Measurements from ENCODE around the gene FBLIM1.
A peak's percentile ranks its signal among the peaks of the same experiment; 100 is the strongest.

Gene FBLIM1

GRCh38 chr1:15731735-15732685 is 26.6 kb upstream of the FBLIM1 start:
- no peak for DNase-seq (ENCODE audit: low spot score)

DNA sequence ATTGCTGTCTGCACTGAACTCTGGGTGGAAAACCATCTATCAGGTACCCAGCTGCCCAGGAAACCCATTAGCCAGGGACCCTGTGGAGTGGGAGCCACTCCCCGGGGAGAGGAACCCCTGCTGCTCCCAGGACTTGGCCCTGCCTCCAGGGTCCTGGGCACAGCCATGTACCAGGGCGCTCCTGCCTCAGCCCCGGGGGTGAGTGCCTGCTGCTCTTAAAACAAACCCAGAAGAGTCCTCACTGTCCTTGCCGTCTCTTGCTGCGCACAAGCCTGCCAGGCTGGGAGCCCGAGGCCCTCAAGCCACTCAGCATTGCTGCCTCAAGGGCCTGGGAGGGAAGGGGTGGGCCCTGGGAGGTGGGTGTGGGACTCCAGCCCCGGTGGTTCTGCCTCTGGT is 25.9 kb upstream of the FBLIM1 start:
- DNase-seq (ENCODE audit: low spot score) = no peak

- DNase-seq (ENCODE audit: low spot score) = no peak
These were observed 25.3 kb upstream of the FBLIM1 start for GRCh38 chr1:15733218-15733725.

- DNase-seq (ENCODE audit: low spot score) = no peak
These were observed 24.8 kb upstream of the FBLIM1 start for GRCh38 chr1:15733726-15734226.

DNA sequence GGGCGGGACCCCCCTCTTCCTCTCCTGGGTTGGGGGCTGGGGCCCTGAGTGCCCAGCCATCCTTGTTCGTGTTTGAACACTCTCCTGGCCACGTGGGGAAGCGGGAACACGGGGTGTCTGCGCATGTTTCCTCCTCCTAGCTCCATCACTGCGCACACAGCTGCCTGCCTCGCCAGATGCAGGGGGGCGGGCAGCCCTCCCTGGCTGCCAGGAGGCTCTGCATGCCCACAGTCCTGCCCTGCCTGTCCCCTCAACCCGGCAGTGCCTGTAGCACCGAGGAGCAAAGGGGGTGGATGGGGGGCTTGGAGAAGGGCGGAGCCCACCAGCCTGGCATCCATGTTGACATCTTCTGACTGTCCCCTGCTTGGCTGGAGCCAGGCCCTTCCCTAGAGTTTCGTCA is 24.3 kb upstream of the FBLIM1 start:
- no peak for DNase-seq (ENCODE audit: low spot score)

- no peak for DNase-seq (ENCODE audit: low spot score)
These were observed 23.7 kb upstream of the FBLIM1 start for GRCh38 chr1:15734901-15735300.

DNA sequence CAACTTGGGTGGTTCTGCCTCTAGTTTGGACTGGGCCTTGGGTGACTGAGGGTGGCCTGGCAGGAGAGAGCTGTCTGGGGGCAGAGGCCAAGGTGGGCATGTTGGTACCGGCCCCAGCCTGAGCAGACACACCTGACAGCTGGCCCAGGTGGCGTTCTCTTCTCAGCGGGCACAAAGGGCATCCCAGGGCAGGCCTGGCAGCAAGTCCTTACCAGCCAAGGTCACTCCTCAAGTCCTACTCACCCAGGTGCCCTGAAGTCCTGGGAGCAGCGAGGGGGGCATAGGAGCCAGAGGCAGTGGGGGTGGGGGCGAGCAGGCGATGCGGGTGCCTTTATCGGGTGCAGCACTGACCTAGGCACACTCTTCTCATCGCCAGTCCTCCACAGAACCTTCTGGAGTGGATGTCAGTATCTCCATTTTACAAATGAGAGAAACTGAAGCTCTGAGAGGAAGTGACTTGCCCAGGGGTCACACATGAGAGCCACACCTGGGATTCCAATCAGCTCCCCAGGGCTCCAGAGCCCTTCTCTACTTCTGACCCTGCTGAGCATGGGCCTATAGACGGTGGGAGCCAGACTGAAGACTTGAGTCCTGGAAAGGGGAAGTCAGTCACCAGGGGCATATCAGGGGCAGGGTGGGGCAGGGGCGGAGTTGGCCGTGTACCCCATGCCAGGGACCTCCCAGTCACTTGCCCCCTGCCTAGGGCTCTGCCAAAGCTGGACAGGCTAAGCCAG is 23.1 kb upstream of the FBLIM1 start:
- DNase-seq (ENCODE audit: low spot score) = no peak

- DNase-seq (ENCODE audit: low spot score) = no peak
These were observed 22.3 kb upstream of the FBLIM1 start, which contains the start of gene SLC25A34 for GRCh38 chr1:15736038-15736891. TSS of gene SLC25A34 (plus strand) at chr1:15736258. CDS start at chr1:15736486, 228 bp downstream.

DNA sequence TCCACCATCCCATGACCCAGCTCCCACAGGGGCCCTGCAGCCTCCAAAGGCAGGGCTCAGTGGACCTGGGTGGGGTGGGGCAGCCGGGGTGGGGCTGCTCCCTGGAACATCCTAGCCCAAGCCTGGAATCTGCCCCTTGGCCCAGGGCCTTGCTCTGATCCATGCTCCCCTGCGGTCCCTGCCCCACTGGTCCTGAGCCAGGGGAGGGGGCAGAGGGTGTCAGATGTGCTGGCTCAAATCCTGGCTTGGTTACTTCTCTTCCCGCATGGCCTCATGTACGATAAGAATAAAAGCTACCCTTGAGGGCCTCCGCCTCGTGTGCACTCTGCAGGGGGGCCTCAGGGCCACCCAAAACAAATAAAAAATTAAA is 21.7 kb upstream of the FBLIM1 start:
- DNase-seq (ENCODE audit: low spot score) = no peak

- DNase-seq (ENCODE audit: low spot score) = no peak
These were observed 21.0 kb upstream of the FBLIM1 start for GRCh38 chr1:15737324-15738319.

- no peak for DNase-seq (ENCODE audit: low spot score)
These were observed 20.0 kb upstream of the FBLIM1 start for GRCh38 chr1:15738416-15739113.

DNA sequence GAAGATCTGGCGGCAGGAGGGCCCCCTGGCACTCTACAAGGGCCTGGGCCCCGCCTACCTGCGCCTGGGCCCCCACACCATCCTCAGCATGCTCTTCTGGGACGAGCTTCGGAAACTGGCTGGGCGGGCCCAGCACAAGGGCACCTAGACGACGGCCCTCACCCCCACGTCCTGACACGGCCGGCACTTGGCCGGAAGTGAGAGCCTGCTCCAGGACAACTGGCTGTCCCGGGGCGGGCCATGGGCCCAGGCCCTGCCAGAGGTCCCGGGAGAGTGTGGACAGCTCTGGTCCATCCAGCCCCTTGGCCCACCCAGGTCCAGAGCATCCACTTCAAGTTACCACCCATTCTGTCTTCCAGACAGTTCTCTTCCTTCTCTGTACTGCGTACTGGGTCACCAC is 19.3 kb upstream of the FBLIM1 start:
- no peak for DNase-seq (ENCODE audit: low spot score)

- DNase-seq (ENCODE audit: low spot score) = no peak
These were observed 18.9 kb upstream of the FBLIM1 start for GRCh38 chr1:15739745-15740144.

DNA sequence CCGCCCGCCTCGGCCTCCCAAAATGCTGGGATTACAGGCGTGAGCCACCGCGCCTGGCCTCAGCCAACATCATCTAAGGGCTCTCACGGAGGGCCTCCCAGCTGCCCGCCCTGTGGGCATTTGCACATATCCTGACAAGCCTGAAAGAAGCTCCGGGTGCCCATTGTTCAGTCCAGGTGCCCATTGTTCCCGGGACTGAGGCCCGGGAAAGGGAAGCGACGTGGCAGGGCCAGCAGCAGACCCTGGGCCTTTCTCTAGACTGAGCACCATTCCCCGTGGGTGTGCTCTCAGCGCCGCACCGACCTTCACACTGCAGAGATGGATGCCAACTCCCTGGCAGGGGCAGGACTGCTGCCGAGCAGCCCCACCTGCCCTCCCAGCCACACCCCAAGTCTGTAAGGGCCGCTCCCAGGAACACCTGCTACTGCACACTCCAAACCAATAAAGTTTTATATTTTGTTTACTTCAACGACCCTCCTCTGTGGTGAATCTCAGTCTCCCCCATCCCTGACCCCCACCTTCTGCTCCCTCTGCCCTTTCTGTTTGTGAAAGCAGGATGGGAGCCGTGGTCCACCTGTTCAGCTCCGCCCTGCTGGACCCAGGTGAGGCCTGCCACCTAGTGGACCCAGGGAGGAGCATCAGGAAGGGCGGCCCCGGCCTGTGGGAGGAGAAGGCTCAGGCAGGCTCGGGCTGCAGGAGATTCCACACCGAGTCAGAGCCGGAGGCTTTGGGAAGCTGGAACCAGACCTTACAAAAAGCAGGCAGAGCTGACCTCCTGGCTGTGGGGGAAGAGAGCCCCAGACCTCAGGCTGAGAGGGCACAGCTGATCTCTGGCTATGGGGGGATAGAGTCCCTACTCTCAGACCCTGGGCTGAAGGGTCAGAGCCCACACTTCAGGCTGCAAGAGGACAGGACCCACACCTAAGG is 17.4 kb upstream of the FBLIM1 start:
- peak; percentile 75 for DNase-seq (ENCODE audit: low spot score)

- DNase-seq (ENCODE audit: low spot score) = no peak
These were observed 16.2 kb upstream of the FBLIM1 start, which contains the start of gene TMEM82 for GRCh38 chr1:15742339-15742801. TSS of gene TMEM82 (plus strand) at chr1:15742499. CDS start at chr1:15742560, 61 bp downstream.

GRCh38 chr1:15744122-15744679 is 14.4 kb upstream of the FBLIM1 start:
- no peak for DNase-seq (ENCODE audit: low spot score)

GRCh38 chr1:15747378-15747777 is 11.2 kb upstream of the FBLIM1 start:
- no peak for DNase-seq (ENCODE audit: low spot score)

GRCh38 chr1:15748264-15748663 is 10.3 kb upstream of the FBLIM1 start:
- DNase-seq (ENCODE audit: low spot score) = no peak

All from germinal center (tissue), 1 donor.